ENCODE measurements around the gene SMPDL3B. TPM values are rescaled to one million over a fixed set of nuclear protein-coding genes. Genes with fewer than 3 reads are reported as not detected.

SMPDL3B gene
- total RNA-seq, 1 experiment from 2014 or later: 51.3 TPM

- Histone ChIP-seq H3K27me3 (ENCODE audit: insufficient read depth, low read length) (no peaks in the 10 kb centered on the region), H2BK120ac (ENCODE audit: low read depth, low read length, poor library complexity, severe bottlenecking) (no peak overlapping the region), H3K79me1 (ENCODE audit: insufficient read depth, low read depth, low read length, poor library complexity, severe bottlenecking) (no peaks in the 10 kb centered on the region), H3K23ac (ENCODE audit: insufficient read length, low read depth, low read length) (no peak overlapping the region), H2BK20ac (ENCODE audit: low read depth, low read length, poor library complexity, severe bottlenecking) (no peak overlapping the region), H3K9me3 (ENCODE audit: control insufficient read depth, low read depth, low read length) (no peaks in the 10 kb centered on the region), H3K14ac (ENCODE audit: insufficient read depth, low read length) (no peak overlapping the region), H3K4me1 (ENCODE audit: insufficient read depth, low read length) (no peaks in the 10 kb centered on the region), H2BK5ac (ENCODE audit: insufficient read length, low read length) (no peak overlapping the region), H2BK12ac (ENCODE audit: insufficient read length, low read depth, low read length) (no peak overlapping the region), H3K23me2 (ENCODE audit: insufficient read length, low read depth, low read length, poor library complexity, severe bottlenecking) (no peaks in the 10 kb centered on the region), H2AFZ (ENCODE audit: low read length) (no peak overlapping the region), H3K9ac (ENCODE audit: extremely low read depth, insufficient read length, low read length) (no peak overlapping the region), H3K27ac (ENCODE audit: insufficient read length, low read depth, low read length) (no peak overlapping the region), H3K4ac (ENCODE audit: low read depth, low read length) (no peak overlapping the region), H2AK5ac (ENCODE audit: insufficient read length, low read length) (no peak overlapping the region), H4K8ac (replicated peaks; ENCODE audit: insufficient read length, low read depth, low read length) (no peak overlapping the region), H4K91ac (ENCODE audit: insufficient read length, low read depth, low read length) (no peak overlapping the region), H4K5ac (ENCODE audit: insufficient read length, low read depth, low read length) (no peak overlapping the region), H4K20me1 (ENCODE audit: control insufficient read depth, insufficient read depth, insufficient read length) (no peaks in the 10 kb centered on the region), H3K56ac (ENCODE audit: insufficient read length, low read depth, low read length) (no peak overlapping the region), H3K79me2 (ENCODE audit: insufficient read depth, low read length) (no peaks in the 10 kb centered on the region), H2BK15ac (ENCODE audit: low read depth, low read length) (no peak overlapping the region), H3T11ph (ENCODE audit: low read length) (no peak overlapping the region), H3K4me2 (ENCODE audit: insufficient read depth, insufficient read length, low read length) (no peak overlapping the region), H3K18ac (ENCODE audit: insufficient read length, low read depth, low read length) (no peak overlapping the region)
- Mint-ChIP-seq H3K4me3 (no peak overlapping the region), H3K4me1 (peaks cover 6 to 8% of the 10 kb centered on the region in 2 experiments), H3K27me3 (ENCODE audit: low read depth) (no peaks in the 10 kb centered on the region; the same call in 1 of the 2 replicates), H3K9me3 (no peaks in the 10 kb centered on the region), H3K27ac (peak overlapping the region in 1 of 3 experiments; percentile 85; a peak in 2 of 7 replicates), H3K36me3 (ENCODE audit: insufficient read depth in 1 of 3, low read depth in 3 of 3) (peaks cover 11 to 41% (median 31%) of the 10 kb centered on the region in 3 experiments; a peak in 6 of 7 replicates)
- DNase-seq: no peak
- no CpG with 5 or more reads among the region's 24 CpGs for WGBS (ENCODE audit: extremely low coverage, insufficient read length, low lambda C conversion rate)
- TF ChIP-seq CTCF (conservative IDR thresholded peaks at IDR 0.05): no peak
These were observed 31.8 kb downstream of the SMPDL3B start for GRCh38 chr1:27966402-27967105.
